NCI-H2171 treated with DMSO at 0.1 percent for 48 hours (cell line): ENCODE measurements around the gene SUDS3.

Experiments
- DNase-seq: peaks from one replicate; lab custom pipeline; 2025; lab: John Stamatoyannopoulos, UW

The SUDS3 gene

GRCh38 chr12:118448341-118448740 lies 72.0 kb downstream of the SUDS3 start:
- no peak for DNase-seq

GRCh38 chr12:118455327-118455726 lies 79.0 kb downstream of the SUDS3 start:
- no peak for DNase-seq

GRCh38 chr12:118456741-118457140 lies 80.4 kb downstream of the SUDS3 start:
- DNase-seq, result no peak

GRCh38 chr12:118459110-118459509 lies 82.8 kb downstream of the SUDS3 start:
- DNase-seq, result no peak

GRCh38 chr12:118463677-118464076 lies 87.3 kb downstream of the SUDS3 start:
- no peak for DNase-seq

GRCh38 chr12:118465706-118466105 lies 89.4 kb downstream of the SUDS3 start:
- DNase-seq, result no peak
